MM.1S (cell line): ENCODE data around the gene VGLL4.

Source experiments
- EZH2 ChIP-seq: fragments of 300-600 bp; sonication (generic); optimal IDR thresholded peaks from 2 replicates; pipeline ENCODE3; 2017; ENCODE audit warnings: low read depth, mild to moderate bottlenecking, antibody characterized with exemption, low read length, mixed read lengths
- EZH2phosphoT487 ChIP-seq: fragments of 300-600 bp; sonication (generic); IDR thresholded peaks from 2 replicates; pipeline ENCODE4 v1.6.1; 2018; ENCODE audit warnings: antibody characterized with exemption, low read length
- TF ChIP-seq, protein P1 (sequence below): fragments of 300-600 bp; sonication (generic); IDR thresholded peaks from 2 replicates; pipeline ENCODE4 v1.5.1; 2016; ENCODE audit warnings: antibody characterized with exemption, low read length, mixed read lengths

DNA sequence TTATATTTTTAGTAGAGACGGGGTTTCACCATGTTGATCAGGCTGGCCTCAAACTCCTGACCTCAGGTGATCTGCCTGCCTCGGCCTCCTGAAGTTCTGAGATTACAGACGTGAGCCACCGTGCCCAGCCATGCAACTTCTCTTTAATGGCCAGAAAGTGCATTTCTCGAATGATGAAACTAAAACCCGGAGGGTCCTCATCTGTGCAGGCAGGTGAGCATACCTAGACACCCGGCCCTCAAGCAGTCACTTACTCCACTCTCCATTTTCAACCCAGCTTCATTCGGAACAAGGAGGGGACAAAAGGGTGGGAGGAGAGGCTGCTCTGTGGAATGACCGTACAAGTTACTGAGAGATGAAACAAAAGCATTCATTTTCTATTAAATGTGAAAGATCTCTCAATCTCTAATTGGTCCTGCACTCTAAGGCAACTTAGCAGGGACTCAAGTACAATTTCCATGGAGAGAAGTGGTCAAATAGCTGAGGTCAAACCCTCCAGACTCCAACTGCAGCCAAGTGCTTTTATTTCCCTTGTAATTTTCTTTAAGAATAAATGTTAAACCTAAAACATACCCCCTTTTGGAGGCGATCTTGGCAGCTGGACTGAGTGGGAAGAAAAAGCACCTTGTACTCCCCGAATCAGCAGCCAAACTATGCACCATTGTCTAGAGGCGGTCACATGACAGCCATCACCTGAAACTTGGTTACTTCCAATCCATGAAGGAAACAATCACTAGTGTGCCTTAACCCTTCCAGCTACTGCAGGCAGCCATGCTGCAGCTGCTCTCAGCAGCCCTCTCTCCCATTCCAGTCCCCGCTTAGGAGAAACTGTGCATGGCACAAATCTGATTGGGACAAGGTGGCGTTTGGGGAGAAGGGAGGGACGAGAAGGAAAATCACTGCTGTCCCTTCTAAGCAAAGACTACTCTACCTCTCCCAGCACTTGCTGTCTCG is 62.2 kb downstream of the VGLL4 start:
- TF ChIP-seq EZH2, result no peak
- TF ChIP-seq, protein P1, sequence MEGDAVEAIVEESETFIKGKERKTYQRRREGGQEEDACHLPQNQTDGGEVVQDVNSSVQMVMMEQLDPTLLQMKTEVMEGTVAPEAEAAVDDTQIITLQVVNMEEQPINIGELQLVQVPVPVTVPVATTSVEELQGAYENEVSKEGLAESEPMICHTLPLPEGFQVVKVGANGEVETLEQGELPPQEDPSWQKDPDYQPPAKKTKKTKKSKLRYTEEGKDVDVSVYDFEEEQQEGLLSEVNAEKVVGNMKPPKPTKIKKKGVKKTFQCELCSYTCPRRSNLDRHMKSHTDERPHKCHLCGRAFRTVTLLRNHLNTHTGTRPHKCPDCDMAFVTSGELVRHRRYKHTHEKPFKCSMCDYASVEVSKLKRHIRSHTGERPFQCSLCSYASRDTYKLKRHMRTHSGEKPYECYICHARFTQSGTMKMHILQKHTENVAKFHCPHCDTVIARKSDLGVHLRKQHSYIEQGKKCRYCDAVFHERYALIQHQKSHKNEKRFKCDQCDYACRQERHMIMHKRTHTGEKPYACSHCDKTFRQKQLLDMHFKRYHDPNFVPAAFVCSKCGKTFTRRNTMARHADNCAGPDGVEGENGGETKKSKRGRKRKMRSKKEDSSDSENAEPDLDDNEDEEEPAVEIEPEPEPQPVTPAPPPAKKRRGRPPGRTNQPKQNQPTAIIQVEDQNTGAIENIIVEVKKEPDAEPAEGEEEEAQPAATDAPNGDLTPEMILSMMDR, result no peak
- no peak for TF ChIP-seq EZH2phosphoT487
